ENCODE results near the gene HOXA2. TPM values are rescaled to one million over a fixed set of nuclear protein-coding genes. Genes with fewer than 3 reads are reported as not detected.

The HOXA2 gene
- total RNA-seq, 1 donor from 2014 or later, result 0.59 TPM

- DNase-seq (ENCODE audit: low read depth, low spot score), result no peak
These were observed 21.5 kb downstream of the HOXA2 start for GRCh38 chr7:27080844-27081436.

- DNase-seq (ENCODE audit: low read depth, low spot score), result no peak
These were observed 23.1 kb downstream of the HOXA2 start for GRCh38 chr7:27079234-27079975.

GRCh38 chr7:27078616-27079233 lies 23.8 kb downstream of the HOXA2 start:
- DNase-seq (ENCODE audit: low read depth, low spot score), result no peak

GRCh38 chr7:27073076-27073475 lies 29.4 kb downstream of the HOXA2 start:
- DNase-seq (ENCODE audit: low read depth, low spot score), result no peak

GRCh38 chr7:27071622-27072390 lies 30.7 kb downstream of the HOXA2 start:
- no peak for DNase-seq (ENCODE audit: low read depth, low spot score)

GRCh38 chr7:27068259-27068658 lies 34.2 kb downstream of the HOXA2 start:
- no peak for DNase-seq (ENCODE audit: low read depth, low spot score)

GRCh38 chr7:27066148-27066547 lies 36.3 kb downstream of the HOXA2 start:
- no peak for DNase-seq (ENCODE audit: low read depth, low spot score)

GRCh38 chr7:27065709-27066108 lies 36.8 kb downstream of the HOXA2 start:
- DNase-seq (ENCODE audit: low read depth, low spot score), result no peak

- DNase-seq (ENCODE audit: low read depth, low spot score), result no peak
These were observed 37.8 kb downstream of the HOXA2 start for GRCh38 chr7:27064661-27065060.

- DNase-seq (ENCODE audit: low read depth, low spot score), result no peak
These were observed 38.3 kb downstream of the HOXA2 start for GRCh38 chr7:27064159-27064558.

GRCh38 chr7:27062946-27063345 lies 39.5 kb downstream of the HOXA2 start:
- DNase-seq (ENCODE audit: low read depth, low spot score), result no peak

GRCh38 chr7:27053153-27053552 lies 49.3 kb downstream of the HOXA2 start:
- no peak for DNase-seq (ENCODE audit: low read depth, low spot score)

- no peak for DNase-seq (ENCODE audit: low read depth, low spot score)
These were observed 51.0 kb downstream of the HOXA2 start for GRCh38 chr7:27051451-27051850.

Other genes with a start within 250 kb of the HOXA2 start
- gene SKAP2, start 238.1 kb downstream of the HOXA2 start, total RNA-seq, result 6.7 and 15.1 TPM in 2 replicates
- 0.33 and 1.0 TPM in 2 replicates for gene HOXA1, start 6.7 kb downstream of the HOXA2 start, total RNA-seq
- gene HOXA4, start 28.1 kb upstream of the HOXA2 start, total RNA-seq, result 0.26 and 0.74 TPM in 2 replicates
- 5.9 and 13.1 TPM in 2 replicates for gene HOXA5, start 41.0 kb upstream of the HOXA2 start, total RNA-seq
- gene HOXA6, start 45.1 kb upstream of the HOXA2 start, total RNA-seq, result 0.07 and 0.42 TPM in 2 replicates
- 0.53 and 0.66 TPM in 2 replicates for gene HOXA3, start 49.9 kb upstream of the HOXA2 start, total RNA-seq
- gene HOXA7, start 54.0 kb upstream of the HOXA2 start, total RNA-seq, result 0.04 and 0.13 TPM in 2 replicates
- gene HOXA9, start 62.9 kb upstream of the HOXA2 start, total RNA-seq, result 0.13 and 0.18 TPM in 2 replicates
- 0.07 and 0.14 TPM in 2 replicates for gene HOXA10, start 71.6 kb upstream of the HOXA2 start, total RNA-seq
- gene HOXA11, start 82.5 kb upstream of the HOXA2 start, total RNA-seq, result not detected in 2 replicates
- not detected in 2 replicates for gene HOXA13, start 97.4 kb upstream of the HOXA2 start, total RNA-seq
- gene EVX1, start 140.1 kb upstream of the HOXA2 start, total RNA-seq, result not detected in 2 replicates